Trophoblast cell (in vitro differentiated cells and primary cell): ENCODE measurements around the gene ANKRD13A.
"Not testable (repeated sequence)": the region's sequence is repeated elsewhere in the genome, so short reads cannot be mapped to it uniquely, and the experiment has no call there.

Experiments used
- DNase-seq, 2 donors: peaks; one replicate each; pipeline ENCODE4 v3.0.0-alpha.2; 2016
- H2AFZ ChIP-seq: 2 replicates; pipeline ENCODE4 v1.6.1; 2013; ENCODE audit warnings: low read length, moderate library complexity, mild to moderate bottlenecking; ENCODE audit not compliant: insufficient read depth, poor library complexity
- H2AK5ac ChIP-seq: 2 replicates; pipeline ENCODE4 v1.6.1; 2013; ENCODE audit warnings: mild to moderate bottlenecking, low read length
- H2BK120ac ChIP-seq: 2 replicates; pipeline ENCODE4 v1.6.1; 2013; ENCODE audit warnings: low read length, mild to moderate bottlenecking, moderate library complexity; ENCODE audit not compliant: insufficient read depth, poor library complexity
- H2BK12ac ChIP-seq: 2 replicates; pipeline ENCODE4 v1.6.1; 2013; ENCODE audit warnings: mild to moderate bottlenecking, low read length, moderate library complexity
- H2BK5ac ChIP-seq: 2 replicates; pipeline ENCODE4 v1.6.1; 2013; ENCODE audit warnings: low read length, low read depth, moderate library complexity, mild to moderate bottlenecking; ENCODE audit not compliant: poor library complexity
- H3K14ac ChIP-seq: 2 replicates; pipeline ENCODE4 v1.6.1; 2013; ENCODE audit warnings: mild to moderate bottlenecking, low read length
- H3K18ac ChIP-seq: 2 replicates; pipeline ENCODE4 v1.6.1; 2013; ENCODE audit warnings: mild to moderate bottlenecking, low read length
- H3K23ac ChIP-seq: 2 replicates; pipeline ENCODE4 v1.6.1; 2013; ENCODE audit warnings: low read length
- H3K27ac ChIP-seq: 2 replicates; pipeline ENCODE4 v1.5.1; 2013; ENCODE audit warnings: low read depth, mild to moderate bottlenecking, inconsistent platforms, low read length, moderate library complexity
- H3K27me3 ChIP-seq: 2 replicates; pipeline ENCODE4 v1.6.1; 2013; ENCODE audit warnings: inconsistent platforms, mild to moderate bottlenecking, low read length, moderate library complexity; ENCODE audit not compliant: insufficient read depth
- H3K36me3 ChIP-seq, 2 experiments: 1 replicate in 1 of 2; 2 replicates in 1 of 2; pipeline ENCODE4 v1.6.1; 2013; ENCODE audit warnings: low read length in 2 of 2, mild to moderate bottlenecking in 2 of 2, moderate library complexity in 1 of 2; ENCODE audit not compliant: insufficient read depth in 2 of 2, control insufficient read depth in 1 of 2
- H3K4ac ChIP-seq: 2 replicates; pipeline ENCODE4 v1.6.1; 2013; ENCODE audit warnings: low read depth, mild to moderate bottlenecking, low read length, moderate library complexity
- H3K4me1 ChIP-seq, 2 experiments: 1 replicate in 1 of 2; 2 replicates in 1 of 2; pipeline ENCODE4 v1.6.1; 2013; ENCODE audit warnings: low read length in 2 of 2, mild to moderate bottlenecking in 2 of 2, moderate library complexity in 1 of 2; ENCODE audit not compliant: insufficient read depth in 2 of 2, control insufficient read depth in 1 of 2
- H3K4me2 ChIP-seq: 2 replicates; pipeline ENCODE4 v1.6.1; 2013; ENCODE audit warnings: inconsistent platforms, mild to moderate bottlenecking, low read length, moderate library complexity
- H3K4me3 ChIP-seq: 2 replicates; pipeline ENCODE4 v1.5.1; 2013; ENCODE audit warnings: mild to moderate bottlenecking, low read depth, low read length, inconsistent platforms
- H3K79me1 ChIP-seq: one replicate; pipeline ENCODE4 v1.6.1; 2013; ENCODE audit warnings: low read length
- H3K79me2 ChIP-seq: 2 replicates; pipeline ENCODE4 v1.6.1; 2013; ENCODE audit warnings: low read length, mild to moderate bottlenecking; ENCODE audit not compliant: control insufficient read depth, insufficient read depth, poor library complexity
- H3K9ac ChIP-seq: 2 replicates; pipeline ENCODE4 v1.6.1; 2013; ENCODE audit warnings: mild to moderate bottlenecking, low read length
- H3K9me3 ChIP-seq: 2 replicates; pipeline ENCODE4 v1.6.1; 2013; ENCODE audit warnings: low read depth, mild to moderate bottlenecking, control low read depth, inconsistent platforms, low read length; ENCODE audit not compliant: insufficient read depth
- H4K12ac ChIP-seq: 2 replicates; pipeline ENCODE4 v1.6.1; 2013; ENCODE audit warnings: low read depth, mild to moderate bottlenecking, low read length, moderate library complexity
- H4K8ac ChIP-seq: 2 replicates; pipeline ENCODE4 v1.6.1; 2013; ENCODE audit warnings: low read depth, mild to moderate bottlenecking, low read length, moderate library complexity
- H4K91ac ChIP-seq: one replicate; pipeline ENCODE4 v1.6.1; 2013; ENCODE audit warnings: low read depth, mild to moderate bottlenecking, low read length, moderate library complexity
- WGBS: extraction: QIAGEN DNeasy Blood & Tissue Kit; methylation state at CpG from one replicate; pipeline ENCODE4 v1.1.7; 2013; ENCODE audit warnings: missing lambda C conversion rate; ENCODE audit not compliant: insufficient read length, insufficient coverage; ENCODE audit errors: extremely low coverage; 5-methylcytosine and 5-hydroxymethylcytosine counted together

Gene ANKRD13A

DNA sequence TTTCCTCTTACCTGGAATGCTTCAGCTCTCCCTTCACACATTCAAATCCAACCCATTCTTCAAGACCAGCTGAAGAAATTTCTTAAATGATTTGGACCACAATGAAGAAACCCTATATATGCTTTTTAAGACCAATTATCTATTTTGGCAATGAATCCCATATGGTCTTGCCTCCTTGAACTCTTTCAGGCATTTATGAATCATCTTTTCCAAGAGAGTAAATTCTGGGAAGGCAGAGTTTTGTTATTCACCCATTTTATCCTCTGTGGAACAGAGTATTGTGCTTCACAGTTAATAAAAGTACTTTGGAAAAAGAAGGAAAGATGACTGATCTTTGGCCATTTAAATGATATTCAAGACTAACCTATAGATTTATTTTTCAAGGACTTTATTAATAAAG, 17.0 kb upstream of the ANKRD13A start:
- H4K91ac ChIP-seq: no peak overlapping the region
- no peak overlapping the region for H2AK5ac ChIP-seq
- no peak overlapping the region for H4K8ac ChIP-seq
- H3K4me3 ChIP-seq: no peak overlapping the region
- H3K4me2 ChIP-seq: no peak overlapping the region
- H3K27ac ChIP-seq: no peak overlapping the region
- H3K23ac ChIP-seq: no peak overlapping the region
- no peak overlapping the region for H4K12ac ChIP-seq
- H3K4ac ChIP-seq: no peak overlapping the region
- no peak overlapping the region for H3K14ac ChIP-seq
- H3K36me3 ChIP-seq: peaks cover 23 to 25% of the 10 kb centered on the region in 2 experiments
- no peaks in the 10 kb centered on the region for H3K79me1 ChIP-seq
- H2BK5ac ChIP-seq: no peak overlapping the region
- H3K4me1 ChIP-seq: no peaks in the 10 kb centered on the region
- no peaks in the 10 kb centered on the region for H3K79me2 ChIP-seq
- H3K18ac ChIP-seq: no peak overlapping the region
- no peak overlapping the region for H2AFZ ChIP-seq
- H3K27me3 ChIP-seq: no peaks in the 10 kb centered on the region
- H3K9me3 ChIP-seq: no peaks in the 10 kb centered on the region
- H3K9ac ChIP-seq: no peak overlapping the region
- DNase-seq: no peak
- H2BK12ac ChIP-seq: no peak overlapping the region
- H2BK120ac ChIP-seq: no peak overlapping the region

DNA sequence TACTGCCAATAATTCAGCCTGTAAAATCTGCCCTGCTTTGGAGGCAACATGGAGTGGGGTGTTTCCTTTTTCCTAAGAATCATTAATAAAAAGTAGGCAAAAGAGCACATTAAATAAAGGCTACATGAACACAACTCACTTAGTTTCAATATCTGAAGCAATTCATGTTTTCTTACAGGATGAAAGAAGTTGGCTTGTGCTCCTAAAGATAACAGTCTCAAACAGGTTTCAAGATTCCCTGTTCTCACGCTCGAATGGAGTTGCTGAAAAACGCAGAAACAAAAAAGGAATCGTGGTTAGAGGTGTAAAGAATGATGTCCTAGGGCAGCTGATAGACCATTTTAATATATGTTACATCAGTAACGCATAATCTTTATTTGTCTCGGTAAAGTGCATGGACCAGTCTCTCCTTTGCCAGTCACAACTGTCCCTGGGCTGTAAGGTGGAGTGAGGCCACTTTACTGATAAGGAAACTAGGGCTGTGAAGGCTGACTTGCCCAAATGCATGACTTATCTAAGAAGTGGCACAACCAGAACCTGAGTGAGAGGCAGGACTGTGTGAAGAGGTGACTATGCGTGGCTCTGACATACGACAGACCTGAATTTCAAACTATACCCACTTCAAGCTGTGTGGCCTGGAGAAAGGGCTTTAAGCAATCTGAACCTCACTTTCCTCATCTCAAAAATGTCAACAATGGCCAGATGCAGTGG, 15.6 kb upstream of the ANKRD13A start:
- H2BK12ac ChIP-seq: no peak overlapping the region
- H2BK5ac ChIP-seq: no peak overlapping the region
- no peak overlapping the region for H4K91ac ChIP-seq
- H4K8ac ChIP-seq: no peak overlapping the region
- H2BK120ac ChIP-seq: no peak overlapping the region
- H3K14ac ChIP-seq: no peak overlapping the region
- no peak overlapping the region for H3K4ac ChIP-seq
- no peak overlapping the region for H3K27ac ChIP-seq
- no peaks in the 10 kb centered on the region for H3K79me2 ChIP-seq
- no peak overlapping the region for H3K4me3 ChIP-seq
- no peak overlapping the region for H3K4me2 ChIP-seq
- no peak overlapping the region for H2AK5ac ChIP-seq
- H3K18ac ChIP-seq: no peak overlapping the region
- DNase-seq: no peak
- no peak overlapping the region for H3K23ac ChIP-seq
- H2AFZ ChIP-seq: no peak overlapping the region
- WGBS: no CpG with 5 or more reads among the region's 8 CpGs
- H3K4me1 ChIP-seq: no peaks in the 10 kb centered on the region
- H3K36me3 ChIP-seq: peaks cover 25 to 31% of the 10 kb centered on the region in 2 experiments
- peak overlapping the region; percentile 37 for H3K9ac ChIP-seq
- no peaks in the 10 kb centered on the region for H3K9me3 ChIP-seq
- no peaks in the 10 kb centered on the region for H3K79me1 ChIP-seq
- H4K12ac ChIP-seq: no peak overlapping the region
- no peaks in the 10 kb centered on the region for H3K27me3 ChIP-seq

DNA sequence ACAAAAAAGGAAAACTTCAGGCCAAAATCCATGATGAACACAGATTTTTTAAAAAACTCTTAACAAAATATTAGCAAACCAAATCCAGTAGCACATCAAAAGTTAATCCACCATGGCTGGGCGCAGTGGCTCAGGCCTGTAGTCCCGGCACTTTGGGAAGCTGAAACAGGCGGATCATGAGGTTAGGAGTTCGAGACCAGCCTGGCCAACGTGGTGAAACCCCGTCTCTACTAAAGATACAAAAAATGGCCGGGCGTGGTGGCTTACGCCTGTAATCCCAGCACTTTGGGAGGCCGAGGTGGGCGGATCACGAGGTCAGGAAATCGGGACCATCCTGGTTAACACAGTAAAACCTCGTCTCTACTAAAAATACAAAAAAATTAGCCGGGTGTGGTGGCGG, 13.0 kb upstream of the ANKRD13A start:
- not testable (repeated sequence) for H3K18ac ChIP-seq, H4K12ac ChIP-seq, H3K79me1 ChIP-seq, DNase-seq, H3K79me2 ChIP-seq, H3K4me1 ChIP-seq, H4K91ac ChIP-seq, H3K4me3 ChIP-seq, H3K9ac ChIP-seq, H3K23ac ChIP-seq, H2BK120ac ChIP-seq, H4K8ac ChIP-seq, H3K27me3 ChIP-seq, H2BK5ac ChIP-seq, H2AFZ ChIP-seq, H3K14ac ChIP-seq, H3K4ac ChIP-seq, H3K4me2 ChIP-seq, H2BK12ac ChIP-seq, H2AK5ac ChIP-seq, H3K27ac ChIP-seq, H3K9me3 ChIP-seq
- peaks cover 25 to 33% of the 10 kb centered on the region in 2 experiments for H3K36me3 ChIP-seq
- whole genome bisulfite sequencing: no CpG with 5 or more reads among the region's 16 CpGs

DNA sequence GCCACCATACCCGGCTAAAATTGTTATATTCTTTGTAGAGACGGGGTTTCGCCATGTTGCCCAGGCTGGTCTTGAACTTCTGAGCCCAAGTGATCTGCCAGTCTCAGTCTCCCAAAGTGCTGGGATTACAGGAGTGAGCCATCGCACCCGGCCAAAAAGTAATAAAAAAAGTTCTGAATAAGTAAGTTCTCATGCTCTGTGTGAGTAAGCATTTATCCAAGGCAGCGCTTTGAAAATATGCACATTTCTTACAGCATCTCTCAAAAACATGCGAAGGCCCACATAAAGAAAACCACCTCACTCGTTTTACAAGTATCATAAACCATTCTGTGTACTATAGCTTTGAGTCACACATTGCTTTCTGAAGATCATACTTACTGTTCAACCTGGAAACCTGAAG, 11.6 kb upstream of the ANKRD13A start:
- H4K91ac ChIP-seq: no peak overlapping the region
- no peak overlapping the region for H3K4me2 ChIP-seq
- H3K14ac ChIP-seq: no peak overlapping the region
- no peak overlapping the region for H3K4ac ChIP-seq
- H3K27ac ChIP-seq: no peak overlapping the region
- no peak overlapping the region for H3K9ac ChIP-seq
- no peaks in the 10 kb centered on the region for H3K79me2 ChIP-seq
- no peak overlapping the region for H2AFZ ChIP-seq
- no peaks in the 10 kb centered on the region for H3K79me1 ChIP-seq
- no peaks in the 10 kb centered on the region for H3K9me3 ChIP-seq
- no CpG with 5 or more reads among the region's 8 CpGs for WGBS
- H2AK5ac ChIP-seq: no peak overlapping the region
- H3K4me1 ChIP-seq: no peaks in the 10 kb centered on the region
- H4K12ac ChIP-seq: no peak overlapping the region
- H2BK5ac ChIP-seq: no peak overlapping the region
- no peak overlapping the region for H4K8ac ChIP-seq
- H3K27me3 ChIP-seq: no peaks in the 10 kb centered on the region
- H3K23ac ChIP-seq: no peak overlapping the region
- H3K18ac ChIP-seq: no peak overlapping the region
- H2BK120ac ChIP-seq: no peak overlapping the region
- DNase-seq: peak in 1 of 2 donors; percentile 70
- H2BK12ac ChIP-seq: no peak overlapping the region
- H3K4me3 ChIP-seq: no peak overlapping the region
- peaks cover 23 to 31% of the 10 kb centered on the region in 2 experiments for H3K36me3 ChIP-seq
